Measurements from ENCODE around the gene LBH.

The LBH gene

GRCh38 chr2:30231212-30231995 lies at the start of gene LBH:
Gene LBH (plus strand): TSS chr2:30231534. CDS start chr2:30231739, 205 bp downstream.
- peak; percentile 18 for DNase-seq

- no peak for DNase-seq
These were observed 47.3 kb upstream of the LBH start for GRCh38 chr2:30184035-30184434.

DNA sequence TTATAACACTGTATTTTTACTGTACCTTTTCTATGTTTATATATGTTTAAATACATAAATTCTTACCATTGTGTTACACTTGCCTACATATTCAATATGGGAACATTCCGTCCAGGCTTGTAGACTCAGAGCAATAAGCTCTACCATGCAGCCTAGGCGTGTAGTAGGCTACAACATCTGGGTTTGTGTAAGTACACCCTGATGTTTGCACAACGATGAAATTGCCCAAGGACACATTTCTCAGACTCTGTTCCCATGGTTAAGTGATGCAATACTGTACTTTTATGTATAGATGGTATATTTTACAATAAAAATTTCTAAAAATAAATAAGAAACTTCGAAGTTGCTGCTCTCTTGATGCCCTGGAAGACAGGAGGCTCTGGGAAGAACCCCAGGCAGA lies 46.2 kb upstream of the LBH start:
- DNase-seq, result no peak

GRCh38 chr2:30188292-30188691 lies 43.0 kb upstream of the LBH start:
- no peak for DNase-seq

DNA sequence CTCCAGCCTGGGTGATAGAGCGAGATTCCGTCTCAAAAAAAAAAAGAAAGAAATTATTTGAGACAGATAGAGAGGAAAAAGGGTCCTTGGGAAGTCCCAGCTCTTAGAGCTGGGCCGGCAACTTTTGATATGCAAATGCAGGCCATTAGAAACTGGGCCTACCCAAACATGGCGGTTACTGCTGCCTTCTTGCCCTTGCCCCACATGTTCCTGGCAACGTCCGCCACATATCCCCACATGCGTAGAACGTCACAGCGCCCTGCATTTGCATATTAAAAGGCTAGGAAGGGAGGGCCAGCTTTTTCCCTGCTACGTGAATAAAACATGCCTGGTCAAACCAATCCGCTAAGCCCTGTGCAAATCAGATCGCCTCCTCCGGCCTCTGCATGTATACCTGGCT lies 40.7 kb upstream of the LBH start:
- no peak for DNase-seq

DNA sequence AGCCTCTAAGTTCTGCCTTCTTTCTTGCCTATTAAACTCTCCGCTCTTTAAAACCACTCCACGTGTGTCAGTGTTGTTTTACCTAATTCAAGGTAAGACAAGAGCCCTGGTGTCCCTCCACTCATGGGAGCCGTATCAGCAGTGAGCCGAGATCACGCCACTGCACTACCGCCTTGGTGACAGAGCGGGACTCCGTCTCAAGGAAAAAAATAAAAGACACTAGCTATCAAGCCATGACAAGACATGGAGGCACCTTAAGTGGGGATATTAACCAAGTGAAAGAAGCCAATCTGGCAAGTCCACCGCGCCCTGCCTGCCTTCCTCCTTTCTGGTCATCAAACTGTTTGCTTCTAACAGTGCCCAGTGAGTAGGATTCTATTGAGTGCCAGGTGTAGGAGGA lies 40.2 kb upstream of the LBH start:
- no peak for DNase-seq

GRCh38 chr2:30191819-30192271 lies 39.5 kb upstream of the LBH start:
- no peak for DNase-seq

DNA sequence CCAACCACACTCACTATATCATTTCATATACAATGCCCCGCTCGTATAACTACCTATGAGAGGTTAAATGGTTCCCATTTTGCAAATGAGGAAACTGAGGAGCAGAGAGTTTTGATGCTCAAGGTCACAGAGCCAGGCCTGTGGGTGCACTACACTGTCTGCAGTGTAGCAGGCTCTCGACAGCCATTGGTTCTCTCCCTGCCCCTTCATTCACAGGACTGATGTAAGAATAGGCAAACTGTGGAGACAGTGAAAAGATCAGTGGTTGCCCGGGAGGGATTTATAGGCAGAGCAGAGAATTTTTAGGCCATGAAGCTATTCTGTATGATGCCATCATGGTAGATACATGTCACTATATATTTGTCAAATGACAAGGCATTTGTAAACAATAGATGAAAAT lies 39.0 kb upstream of the LBH start:
- DNase-seq, result no peak

DNA sequence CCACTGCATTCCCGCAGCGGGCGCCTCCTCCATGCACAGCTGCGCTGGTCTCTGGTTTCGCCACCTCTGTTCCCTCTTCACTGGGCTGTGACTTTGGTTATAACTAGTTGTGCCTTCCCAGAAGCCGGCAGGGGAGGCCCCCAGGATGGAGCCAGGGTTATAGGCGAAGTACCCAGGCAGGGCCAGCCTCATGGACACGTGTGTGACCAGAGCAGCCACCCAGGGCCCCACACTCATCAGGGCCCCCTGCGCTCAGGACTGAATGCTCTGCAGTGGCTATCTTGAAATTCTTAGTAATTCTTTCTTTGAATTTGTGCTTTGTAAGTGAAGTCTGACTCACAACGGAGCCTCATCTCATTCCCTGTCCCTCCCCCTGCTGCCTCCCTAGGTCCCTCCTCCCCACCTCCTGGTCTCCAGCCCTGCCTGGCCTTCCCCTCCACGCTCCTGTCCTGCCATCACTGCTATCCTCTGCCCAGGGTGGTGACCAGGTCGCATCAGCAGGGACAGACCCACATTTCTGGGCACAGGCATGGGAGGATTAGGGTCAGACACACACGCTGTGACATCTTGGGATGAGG lies 38.1 kb upstream of the LBH start:
- DNase-seq, result no peak

DNA sequence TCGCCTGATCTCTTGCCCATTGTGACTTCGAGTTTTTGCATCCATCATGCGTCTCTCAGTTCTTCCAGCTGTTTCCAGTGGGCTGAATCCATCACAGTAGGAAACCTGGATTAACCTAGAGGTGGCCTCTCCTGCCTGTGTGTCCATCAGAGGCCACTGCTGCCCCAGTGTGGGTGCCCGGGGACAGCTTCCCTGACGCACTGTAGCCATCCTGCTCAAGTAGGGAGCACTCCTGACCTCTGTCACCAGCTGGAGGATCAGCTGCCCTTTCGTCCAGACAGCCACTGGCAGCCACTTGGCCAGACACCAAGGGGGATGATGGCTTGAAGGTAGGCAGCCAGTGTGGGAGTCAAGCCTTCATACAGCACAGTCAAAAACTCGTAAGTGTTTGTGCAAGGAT lies 36.9 kb upstream of the LBH start:
- no peak for DNase-seq

DNA sequence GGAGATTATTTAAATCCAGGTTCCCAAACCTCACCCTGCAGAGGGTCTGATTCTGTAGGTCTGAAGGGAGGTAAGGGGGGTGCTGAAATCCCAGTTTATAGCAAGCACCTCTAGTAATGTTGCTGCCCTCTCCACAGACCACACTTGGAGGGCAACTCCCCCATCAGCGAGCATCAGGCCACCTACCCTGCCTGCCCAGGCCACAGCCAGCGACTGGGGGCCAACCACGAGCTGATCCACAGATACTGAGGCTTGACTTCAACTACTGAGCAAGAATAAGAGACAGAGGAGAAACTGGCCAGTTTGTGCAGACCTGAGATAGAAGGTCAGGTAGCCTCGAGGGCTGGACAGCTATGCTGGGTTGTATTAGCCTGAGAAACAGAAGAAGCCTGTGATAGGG lies 36.3 kb upstream of the LBH start:
- DNase-seq, result no peak

DNA sequence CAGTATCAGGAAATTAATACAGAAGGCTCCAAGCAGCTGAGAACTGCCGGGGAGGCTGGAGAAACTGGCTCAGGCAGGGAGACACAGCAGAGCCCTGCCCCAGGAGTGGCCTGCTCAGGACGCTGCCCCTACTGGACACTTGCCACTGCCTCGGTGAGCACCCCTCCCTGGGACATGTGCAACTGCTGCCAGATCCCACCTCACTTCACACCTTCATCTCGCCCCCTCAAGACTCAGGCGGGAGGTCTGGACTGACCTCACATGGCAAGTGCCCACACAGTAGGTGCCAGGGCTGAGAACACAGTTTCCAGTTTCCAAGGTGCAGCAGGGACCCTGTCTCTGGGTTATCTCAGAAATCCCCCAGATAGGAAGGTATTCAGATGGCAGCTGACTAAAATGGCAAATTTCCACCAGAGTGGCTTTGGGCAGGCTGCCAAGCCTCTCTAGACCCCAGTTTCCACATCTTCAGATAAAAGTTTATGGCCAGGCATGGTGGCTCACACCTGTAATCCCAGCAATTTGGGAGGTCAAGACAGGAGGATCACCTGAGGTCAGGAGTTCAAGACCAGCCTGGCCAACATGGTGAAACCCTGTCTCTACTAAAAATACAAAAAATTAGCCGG lies 33.7 kb upstream of the LBH start:
- no peak for DNase-seq

DNA sequence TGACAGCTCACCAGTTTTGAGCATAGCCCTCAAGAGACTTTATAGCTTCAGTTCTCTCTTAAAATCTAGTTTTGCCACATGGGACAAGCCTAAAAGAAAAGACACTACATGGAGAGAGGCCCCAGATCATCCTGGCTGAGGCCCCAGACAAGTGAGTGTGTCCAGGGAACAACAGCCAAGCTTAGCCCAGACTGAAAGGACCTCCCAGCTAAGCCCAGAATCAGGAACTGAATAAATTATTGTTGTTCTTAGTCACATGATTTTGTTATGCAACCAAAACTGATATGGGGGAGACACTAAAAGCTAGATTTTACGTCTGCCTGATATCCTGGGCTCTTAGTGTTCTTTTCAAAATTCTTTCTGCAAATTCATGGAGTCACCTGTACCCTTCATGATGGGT lies 29.3 kb upstream of the LBH start:
- DNase-seq, result no peak

DNA sequence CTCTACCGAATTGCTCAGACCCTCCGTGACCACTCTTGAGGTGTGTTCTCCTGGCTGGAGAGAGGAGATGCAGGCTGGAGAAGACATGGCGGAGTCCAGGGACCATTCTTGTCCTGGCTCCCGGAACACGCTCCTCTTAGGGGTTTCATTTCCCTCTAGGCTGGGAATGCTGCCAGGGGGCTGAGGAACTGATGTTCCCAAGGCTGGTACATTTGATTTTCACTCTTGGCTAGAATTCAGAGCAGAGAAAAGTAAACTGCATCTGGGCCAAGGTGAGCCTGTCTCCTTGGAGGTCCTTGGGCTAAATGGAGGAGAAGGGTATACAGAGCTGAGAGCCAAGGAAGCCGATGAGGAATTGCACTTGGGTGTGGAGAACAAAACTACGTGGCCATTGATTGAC lies 28.2 kb upstream of the LBH start:
- no peak for DNase-seq

GRCh38 chr2:30204281-30204680 lies 27.1 kb upstream of the LBH start:
- DNase-seq, result no peak

DNA sequence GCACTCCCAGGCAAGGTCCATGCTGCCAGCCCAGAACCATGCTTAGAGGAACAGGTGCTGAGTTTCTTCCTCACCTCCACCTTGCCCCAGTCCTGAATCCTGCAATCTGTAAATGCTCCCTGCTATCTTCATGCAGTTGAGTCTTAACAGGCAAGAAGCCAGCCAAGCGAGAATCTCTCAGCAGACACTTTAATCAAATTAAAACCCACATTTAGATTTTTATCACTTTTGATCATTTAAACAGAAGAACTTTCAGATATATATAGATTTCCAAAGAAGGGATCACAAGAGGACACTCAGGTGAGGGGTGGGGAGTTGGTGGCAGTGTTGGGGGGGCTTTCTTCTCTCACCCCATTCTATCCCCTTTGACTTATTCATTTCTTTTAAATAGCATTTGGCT lies 25.9 kb upstream of the LBH start:
- DNase-seq, result no peak

- DNase-seq, result no peak
These were observed 24.6 kb upstream of the LBH start for GRCh38 chr2:30206461-30207430.

DNA sequence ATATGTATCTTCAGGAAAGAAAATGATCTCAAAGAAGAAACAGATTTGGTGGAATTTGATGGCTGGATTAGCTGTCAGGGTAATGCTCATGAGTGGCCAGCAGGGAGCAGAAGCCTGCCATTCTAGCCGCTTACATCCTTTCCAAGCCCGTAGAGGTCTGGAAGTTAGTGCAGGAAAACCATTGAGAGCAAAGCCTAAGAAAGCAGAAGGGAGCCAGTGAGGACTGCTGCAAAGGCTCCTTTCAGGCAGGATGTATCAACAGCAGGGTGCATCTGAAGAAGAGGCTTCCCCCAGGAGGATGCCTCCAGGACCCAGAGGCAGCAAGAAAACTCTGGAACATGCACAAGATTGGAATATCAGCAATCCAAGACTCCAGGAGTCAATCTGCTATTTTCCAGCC lies 22.9 kb upstream of the LBH start:
- DNase-seq, result peak; percentile 4

GRCh38 chr2:30209227-30209626 lies 22.1 kb upstream of the LBH start:
- no peak for DNase-seq

- no peak for DNase-seq
These were observed 18.0 kb upstream of the LBH start for GRCh38 chr2:30213326-30213725.

- no peak for DNase-seq
These were observed 17.3 kb upstream of the LBH start for GRCh38 chr2:30213907-30214463.

GRCh38 chr2:30216157-30216556 lies 15.2 kb upstream of the LBH start:
- no peak for DNase-seq

Measured in NCI-H1048 (cell line).